ENCODE results near the gene ZBTB12. TPM values are rescaled to one million over a fixed set of nuclear protein-coding genes. Genes with fewer than 3 reads are reported as not detected.

The ZBTB12 gene
- total and polyA plus RNA-seq, 10 of the 15 experiments (the other 5 are each of a cell fraction or from before 2014, with no cell fraction given) = 0.81 to 4.5 (median 1.7) TPM; not detected in 4

- TF ChIP-seq IRF3 (IDR thresholded peaks at IDR 0.05) (no peak), TAF1 (IDR thresholded peaks at IDR 0.05; ENCODE audit: borderline replicate concordance, low read depth, low read length) (no peak), ZNF217 (IDR thresholded peaks at IDR 0.05) (no peak), POLR2AphosphoS5 (IDR thresholded peaks at IDR 0.05; ENCODE audit: low read length) (no peak), IKZF2 (IDR thresholded peaks at IDR 0.05) (no peak), FOXM1 (IDR thresholded peaks at IDR 0.05; ENCODE audit: low read depth, low read length) (no peak), ASH2L (IDR thresholded peaks at IDR 0.05; ENCODE audit: borderline replicate concordance, low read depth) (no peak), CHD2 (IDR thresholded peaks at IDR 0.05; ENCODE audit: borderline replicate concordance, low read depth, low read length) (no peak), MEF2A (IDR thresholded peaks at IDR 0.05; ENCODE audit: insufficient read depth, low read depth, low read length) (no peak), ETV6 (conservative IDR thresholded peaks at IDR 0.05 in 1 of 2, IDR thresholded peaks at IDR 0.05 in 1 of 2; ENCODE audit: borderline replicate concordance in 1 of 2, low read depth in 1 of 2) (no peak), EP300 (IDR thresholded peaks at IDR 0.05; ENCODE audit: borderline replicate concordance in 1 of 2, control insufficient read depth in 1 of 2, low read depth in 2 of 2, low read length in 2 of 2) (no peak)
These were observed 13.5 kb upstream of the ZBTB12 start (continued) for GRCh38 chr6:31915351-31915750.

All from GM12878 (cell line).